Endothelial cell of umbilical vein (primary cell): Measurements from ENCODE around the gene CD248. TPM values are rescaled to one million over a fixed set of nuclear protein-coding genes. Genes with fewer than 3 reads are reported as not detected.

Experiments used
- BruUV-seq: library from RNA; stranded (reverse); fragments of 400-500 nt; replicated peaks from 2 replicates; lab custom pipeline; 2021; lab: Mats Ljungman, UMichigan
- CTCF ChIA-PET: fragments of 300-600, 350-600 bp; sonication (Branson Sonifier 250); formaldehyde crosslinking; loops from one replicate; lab custom pipeline; 2021; ENCODE audit warnings: antibody characterized with exemption, inconsistent platforms; lab: Charles Lee
- POLR2A ChIA-PET: fragments of 300-600, 350-600 bp; sonication (Branson Sonifier 250); formaldehyde crosslinking; loops from one replicate; lab custom pipeline; 2021; ENCODE audit warnings: antibody characterized with exemption, inconsistent platforms; lab: Charles Lee
- DNase-seq: peaks from one replicate; pipeline ENCODE4 v3.0.0-alpha.2; 2011; ENCODE audit warnings: low read depth, low spot score
- FAIRE-seq: peaks from 2 replicates; lab custom pipeline; 2011; peaks lifted over from hg19 to GRCh38; lab: Jason Lieb, UNC
- H2AFZ ChIP-seq: 2 replicates; pipeline ENCODE4 v1.6.0; 2012; ENCODE audit warnings: low read depth, low read length, control low read depth, inconsistent platforms
- H3K27ac ChIP-seq: 2 replicates; pipeline ENCODE4 v1.5.1; 2011; ENCODE audit warnings: low read depth, mild to moderate bottlenecking, control low read depth, low read length, moderate library complexity; ENCODE audit not compliant: insufficient read depth
- H3K27me3 ChIP-seq, 2 experiments: 2 replicates each; pipeline versions ENCODE4 v1.6.0 to v1.6.1; 2011; ENCODE audit warnings: low read length in 2 of 2, mixed read lengths in 1 of 2; ENCODE audit not compliant: control insufficient read depth in 2 of 2, insufficient read depth in 2 of 2
- H3K36me3 ChIP-seq, 2 experiments: 2 replicates in 1 of 2; 3 replicates in 1 of 2; pipeline ENCODE4 v1.5.1; 2011; ENCODE audit warnings: low read length in 2 of 2, mild to moderate bottlenecking in 1 of 2, moderate library complexity in 1 of 2; ENCODE audit not compliant: control insufficient read depth in 2 of 2, insufficient read depth in 2 of 2; ENCODE audit errors: extremely low read depth in 1 of 2
- H3K4me1 ChIP-seq: 3 replicates; pipeline ENCODE4 v1.5.1; 2011; ENCODE audit warnings: mild to moderate bottlenecking, low read length; ENCODE audit not compliant: control insufficient read depth, insufficient read depth; ENCODE audit errors: extremely low read depth
- H3K4me2 ChIP-seq: 2 replicates; pipeline ENCODE4 v1.6.1; 2011; ENCODE audit warnings: low read length, control low read depth, mixed read lengths; ENCODE audit not compliant: insufficient read depth
- H3K4me3 ChIP-seq, 3 experiments: fragments of 200-600 bp in 1 of 3; sonication (generic), shearing (Covaris generic) in 1 of 3; replicated peaks in 1 of 3; 2 replicates each; pipeline ENCODE4 v1.5.1; 2011 to 2016; ENCODE audit warnings: control low read depth in 3 of 3, low read length in 3 of 3, mild to moderate bottlenecking in 2 of 3, inconsistent platforms in 1 of 3, low read depth in 1 of 3, moderate library complexity in 1 of 3; ENCODE audit not compliant: insufficient read depth in 1 of 3
- H3K79me2 ChIP-seq: 2 replicates; pipeline ENCODE4 v1.6.0; 2012; ENCODE audit warnings: low read length, inconsistent platforms; ENCODE audit not compliant: control insufficient read depth, insufficient read depth
- H3K9ac ChIP-seq: replicated peaks from 2 replicates; pipeline ENCODE3; 2011; ENCODE audit warnings: low read length, control low read depth; ENCODE audit not compliant: insufficient read depth; ENCODE audit errors: extremely low read depth
- H3K9me1 ChIP-seq: replicated peaks from 3 replicates; pipeline ENCODE4 v1.6.0; 2011; ENCODE audit warnings: mild to moderate bottlenecking, low read length; ENCODE audit not compliant: control insufficient read depth, insufficient read depth; ENCODE audit errors: extremely low read depth
- H3K9me3 ChIP-seq: replicated peaks from 2 replicates; pipeline ENCODE4 v1.5.1; 2012; ENCODE audit warnings: low read length, inconsistent platforms; ENCODE audit not compliant: control insufficient read depth, insufficient read depth
- H4K20me1 ChIP-seq: replicated peaks from 2 replicates; pipeline ENCODE3; 2011; ENCODE audit warnings: mild to moderate bottlenecking, low read length; ENCODE audit not compliant: control insufficient read depth, insufficient read depth; ENCODE audit errors: extremely low read depth
- CTCF ChIP-seq, 2 donors: IDR thresholded peaks; 1 replicate in 1 of 2; 2 replicates in 1 of 2; pipeline ENCODE4 v1.5.1; 2011; ENCODE audit warnings: low read length in 2 of 2, mild to moderate bottlenecking in 2 of 2, moderate library complexity in 2 of 2, control low read depth in 1 of 2, inconsistent platforms in 1 of 2, low read depth in 1 of 2; ENCODE audit not compliant: insufficient read depth in 1 of 2; ENCODE audit errors: extremely low read depth in 1 of 2
- EZH2 ChIP-seq: IDR thresholded peaks from 2 replicates; pipeline ENCODE4 v1.6.1; 2012; ENCODE audit warnings: borderline replicate concordance, low read depth, mild to moderate bottlenecking, moderate library complexity, low read length, inconsistent platforms; ENCODE audit not compliant: severe bottlenecking
- FOS ChIP-seq: IDR thresholded peaks from 2 replicates; pipeline ENCODE4 v1.6.1; 2011; ENCODE audit warnings: mild to moderate bottlenecking, low read length, moderate library complexity, borderline replicate concordance; ENCODE audit not compliant: insufficient read depth
- GATA2 ChIP-seq: IDR thresholded peaks from 2 replicates; pipeline ENCODE4 v1.7.0; 2011; ENCODE audit warnings: low read depth, mild to moderate bottlenecking, moderate library complexity, mixed read lengths, low read length; ENCODE audit not compliant: insufficient read length, insufficient read depth
- JUN ChIP-seq: IDR thresholded peaks from 2 replicates; pipeline ENCODE4 v1.6.1; 2011; ENCODE audit warnings: borderline replicate concordance, low read depth; ENCODE audit not compliant: insufficient read length, insufficient read depth
- MAX ChIP-seq: IDR thresholded peaks from 2 replicates; pipeline ENCODE4 v1.6.1; 2011; ENCODE audit not compliant: insufficient read depth, insufficient read length
- MYC ChIP-seq: IDR thresholded peaks from one replicate; pipeline ENCODE4 v1.6.1; 2011; ENCODE audit warnings: mild to moderate bottlenecking, low read depth, low read length
- POLR2A ChIP-seq: IDR thresholded peaks from 2 replicates; pipeline ENCODE4 v1.6.1; 2012; ENCODE audit warnings: low read depth, mild to moderate bottlenecking, control low read depth, low read length
- POLR2AphosphoS5 ChIP-seq: IDR thresholded peaks from 2 replicates; pipeline ENCODE4 v1.6.1; 2012; ENCODE audit warnings: low read depth, mild to moderate bottlenecking, control low read depth, low read length, moderate library complexity; ENCODE audit not compliant: insufficient read depth
- dilution Hi-C: fragments of 300-500 bp; cut with MboI; formaldehyde crosslinking; loops from one replicate; pipeline ENCODE4 v1.15.0; 2019; ENCODE audit warnings: low sequenced_read_pairs; ENCODE audit not compliant: extremely low pct_ligation_motif_present
- intact Hi-C: fragments of 100-400 bp; cut with micrococcal nuclease; formaldehyde crosslinking; loops from one replicate; pipeline ENCODE4 v1.10.0; 2022
- polyA plus RNA-seq, 4 experiments: library from polyadenylated mRNA; depleted of rRNA in 3 of 4; stranded (reverse) in 3 of 4; unstranded in 1 of 4; fragments of >200 nt; gene quantifications; 2 replicates each; pipeline versions ENCODE4 v1.2.1 to v1.2.3, GENCODE V29; 2011 to 2012; ENCODE audit warnings: missing spikeins in 1 of 4
- total RNA-seq: library from RNA; stranded (reverse); gene quantifications from 2 replicates; pipeline ENCODE4 v1.2.3, GENCODE V29; 2021

The CD248 gene
- total and polyA plus RNA-seq, 2 donors (not counting 3 experiments of a cell fraction or from before 2014, with no cell fraction given) = 0.10 TPM; not detected in 1

- H3K79me2 ChIP-seq = peaks cover 28% of the 10 kb centered on the region
- FAIRE-seq (no peak), DNase-seq (no peak)
- no peak overlapping the region for H3K27ac ChIP-seq
- TF ChIP-seq POLR2A (no peak), GATA2 (no peak), MAX (no peak), POLR2AphosphoS5 (no peak), FOS (no peak), JUN (no peak), CTCF (IDR thresholded peaks at IDR 0.05; ENCODE audit: extremely low read depth in 1 of 2, insufficient read depth in 1 of 2, low read depth in 1 of 2, low read length in 2 of 2) (no peak), EZH2 (no peak), MYC (no peak)
- no peak overlapping the region for H3K9ac ChIP-seq
- H3K4me3 ChIP-seq = no peak overlapping the region
- POLR2A ChIA-PET = no interaction called here
- dilution Hi-C loops (no loop called here), intact Hi-C loops (no loop called here)
- H3K9me3 ChIP-seq = no peaks in the 10 kb centered on the region
- H4K20me1 ChIP-seq = no peaks in the 10 kb centered on the region
- H3K4me2 ChIP-seq = no peak overlapping the region
- no peak overlapping the region for H2AFZ ChIP-seq
- CTCF ChIA-PET = interaction anchor here (6.2 kb wide), 1 partner anchor 10 kb away, joined by 53 read pairs; no protein-coding TSS in a partner anchor
- no TSS peak for BruUV-seq
- peaks cover 12% of the 10 kb centered on the region for H3K4me1 ChIP-seq
- H3K9me1 ChIP-seq = no peaks in the 10 kb centered on the region
- peaks cover 14 to 40% of the 10 kb centered on the region in 2 experiments for H3K36me3 ChIP-seq
- no peaks in the 10 kb centered on the region for H3K27me3 ChIP-seq
These were observed 45.0 kb downstream of the CD248 start for GRCh38 chr11:66271816-66272215.
